ENCODE measurements around the gene ASMTL. TPM values are rescaled to one million over a fixed set of nuclear protein-coding genes. Genes with fewer than 3 reads are reported as not detected.
"Not testable (repeated sequence)": the region's sequence is repeated elsewhere in the genome, so short reads cannot be mapped to it uniquely, and the experiment has no call there.

Gene ASMTL
- total and polyA plus RNA-seq, 2 experiments from 2014 or later: 10.1 to 31.0 TPM

- Histone ChIP-seq H2AFZ (no peak overlapping the region), H3K27ac (no peak overlapping the region), H3K9me2 (replicated peaks; ENCODE audit: insufficient read depth) (no peaks in the 10 kb centered on the region), H4K20me1 (ENCODE audit: insufficient read depth, poor library complexity, severe bottlenecking) (no peaks in the 10 kb centered on the region), H3K4me1 (ENCODE audit: insufficient read depth) (no peaks in the 10 kb centered on the region), H3K36me3 (replicated peaks; ENCODE audit: insufficient read depth, low read depth) (no peaks in the 10 kb centered on the region), H3K4me2 (no peak overlapping the region), H3K4me3 (no peak overlapping the region), H3K79me2 (no peaks in the 10 kb centered on the region), H3K9me3 (ENCODE audit: low read depth) (no peaks in the 10 kb centered on the region), H3K27me3 (no peaks in the 10 kb centered on the region)
- DNase-seq (ENCODE audit: low spot score): no peak
- 91% methylated on average over 5 of the region's 5 CpGs for WGBS (ENCODE audit: low lambda C conversion rate, missing lambda C conversion rate)
- TF ChIP-seq CTCF (IDR thresholded peaks at IDR 0.05; ENCODE audit: poor library complexity): no peak
- TF ChIP-seq EZH2 (IDR thresholded peaks at IDR 0.05; ENCODE audit: borderline replicate concordance): no peak
- no peak for TF ChIP-seq EZH2phosphoT487 (IDR thresholded peaks at IDR 0.05; ENCODE audit: low read depth, severe bottlenecking, unreplicated experiment)
Observed at GRCh38 chrX:1484638-1485019, 31.9 kb upstream of the ASMTL start.

GRCh38 chrX:1483843-1484637, 31.3 kb upstream of the ASMTL start:
- H3K4me2 ChIP-seq: no peak overlapping the region
- H3K27ac ChIP-seq: no peak overlapping the region
- H3K9me2 ChIP-seq (replicated peaks; ENCODE audit: insufficient read depth): no peaks in the 10 kb centered on the region
- H3K9me3 ChIP-seq (ENCODE audit: low read depth): no peaks in the 10 kb centered on the region
- H3K27me3 ChIP-seq: no peaks in the 10 kb centered on the region
- no peak for DNase-seq (ENCODE audit: low spot score)
- H3K36me3 ChIP-seq (replicated peaks; ENCODE audit: insufficient read depth, low read depth): no peaks in the 10 kb centered on the region
- no peak overlapping the region for H2AFZ ChIP-seq
- TF ChIP-seq EZH2phosphoT487 (IDR thresholded peaks at IDR 0.05; ENCODE audit: low read depth, severe bottlenecking, unreplicated experiment) (no peak), CTCF (IDR thresholded peaks at IDR 0.05; ENCODE audit: poor library complexity) (no peak), EZH2 (IDR thresholded peaks at IDR 0.05; ENCODE audit: borderline replicate concordance) (no peak)
- no peak overlapping the region for H3K4me3 ChIP-seq
- no peaks in the 10 kb centered on the region for H4K20me1 ChIP-seq (ENCODE audit: insufficient read depth, poor library complexity, severe bottlenecking)
- WGBS (ENCODE audit: low lambda C conversion rate, missing lambda C conversion rate): 89% methylated on average over 15 of the region's 15 CpGs
- H3K79me2 ChIP-seq: no peaks in the 10 kb centered on the region
- no peaks in the 10 kb centered on the region for H3K4me1 ChIP-seq (ENCODE audit: insufficient read depth)

GRCh38 chrX:1482530-1482928, 29.8 kb upstream of the ASMTL start:
- not testable (repeated sequence) for H3K79me2 ChIP-seq; H3K9me3 ChIP-seq (ENCODE audit: low read depth); H3K4me2 ChIP-seq; DNase-seq (ENCODE audit: low spot score); H3K36me3 ChIP-seq (replicated peaks; ENCODE audit: insufficient read depth, low read depth); H3K4me1 ChIP-seq (ENCODE audit: insufficient read depth); H3K4me3 ChIP-seq; H3K27me3 ChIP-seq; H3K9me2 ChIP-seq (replicated peaks; ENCODE audit: insufficient read depth); H4K20me1 ChIP-seq (ENCODE audit: insufficient read depth, poor library complexity, severe bottlenecking); H3K27ac ChIP-seq
- peak overlapping the region; percentile 5 for H2AFZ ChIP-seq
- 80% methylated on average over 1 of the region's 2 CpGs for WGBS (ENCODE audit: low lambda C conversion rate, missing lambda C conversion rate)

GRCh38 chrX:1481636-1482529, 29.2 kb upstream of the ASMTL start:
- no peak overlapping the region for H3K4me3 ChIP-seq
- peak overlapping the region; percentile 83 for H3K27ac ChIP-seq
- no peaks in the 10 kb centered on the region for H3K4me1 ChIP-seq (ENCODE audit: insufficient read depth)
- 13% methylated on average over 26 of the region's 26 CpGs for WGBS (ENCODE audit: low lambda C conversion rate, missing lambda C conversion rate)
- peak overlapping the region; percentile 5 for H2AFZ ChIP-seq
- no peaks in the 10 kb centered on the region for H3K9me2 ChIP-seq (replicated peaks; ENCODE audit: insufficient read depth)
- H3K79me2 ChIP-seq: no peaks in the 10 kb centered on the region
- no peaks in the 10 kb centered on the region for H3K27me3 ChIP-seq
- no peaks in the 10 kb centered on the region for H3K9me3 ChIP-seq (ENCODE audit: low read depth)
- H3K4me2 ChIP-seq: peak overlapping the region; percentile 73
- H3K36me3 ChIP-seq (replicated peaks; ENCODE audit: insufficient read depth, low read depth): no peaks in the 10 kb centered on the region
- no peaks in the 10 kb centered on the region for H4K20me1 ChIP-seq (ENCODE audit: insufficient read depth, poor library complexity, severe bottlenecking)
- no peak for TF ChIP-seq CTCF (IDR thresholded peaks at IDR 0.05; ENCODE audit: poor library complexity)
- no peak for TF ChIP-seq EZH2phosphoT487 (IDR thresholded peaks at IDR 0.05; ENCODE audit: low read depth, severe bottlenecking, unreplicated experiment)
- TF ChIP-seq EZH2 (IDR thresholded peaks at IDR 0.05; ENCODE audit: borderline replicate concordance): no peak
- peak; percentile 87 for DNase-seq (ENCODE audit: low spot score)

Data from hepatocyte (in vitro differentiated cells).